ENCODE data around the gene NUP88. TPM values are rescaled to one million over a fixed set of nuclear protein-coding genes. Genes with fewer than 3 reads are reported as not detected.

The NUP88 gene
- total and polyA plus RNA-seq, 2 experiments from 2014 or later = 70.5 to 86.3 TPM

GRCh38 chr17:5405400-5405799 lies 14.1 kb downstream of the NUP88 start:
- H3K27me3 ChIP-seq = no peaks in the 10 kb centered on the region
- no peaks in the 10 kb centered on the region for H3K9me3 ChIP-seq (ENCODE audit: low read depth)
- no peak overlapping the region for H3K4me3 ChIP-seq
- peaks cover 83% of the 10 kb centered on the region for H3K36me3 ChIP-seq
- DNase-seq (ENCODE audit: low read depth in 1 of 2, low spot score in 1 of 2) = no peak
- TF ChIP-seq CTCF (IDR thresholded peaks at IDR 0.05; ENCODE audit: low read depth, low read length) = no peak
- H3K27ac ChIP-seq = no peak overlapping the region
- no peaks in the 10 kb centered on the region for H3K4me1 ChIP-seq (ENCODE audit: low read depth)

- Histone ChIP-seq H3K4me3 (no peak overlapping the region), H3K27me3 (no peaks in the 10 kb centered on the region), H3K36me3 (peaks cover 61% of the 10 kb centered on the region), H3K9me3 (ENCODE audit: low read depth) (no peaks in the 10 kb centered on the region), H3K27ac (no peak overlapping the region), H3K4me1 (ENCODE audit: low read depth) (no peaks in the 10 kb centered on the region)
- no peak for TF ChIP-seq CTCF (IDR thresholded peaks at IDR 0.05; ENCODE audit: low read depth, low read length)
- no peak for DNase-seq (ENCODE audit: low read depth in 1 of 2, low spot score in 1 of 2)
Observed at GRCh38 chr17:5399767-5400166, 19.7 kb downstream of the NUP88 start.

GRCh38 chr17:5396612-5397011 lies 22.9 kb downstream of the NUP88 start:
- H3K9me3 ChIP-seq (ENCODE audit: low read depth) = no peaks in the 10 kb centered on the region
- peaks cover 56% of the 10 kb centered on the region for H3K36me3 ChIP-seq
- no peak for TF ChIP-seq CTCF (IDR thresholded peaks at IDR 0.05; ENCODE audit: low read depth, low read length)
- no peak overlapping the region for H3K4me3 ChIP-seq
- no peaks in the 10 kb centered on the region for H3K4me1 ChIP-seq (ENCODE audit: low read depth)
- H3K27me3 ChIP-seq = no peaks in the 10 kb centered on the region
- no peak for DNase-seq (ENCODE audit: low read depth in 1 of 2, low spot score in 1 of 2)
- H3K27ac ChIP-seq = no peak overlapping the region

- peak in 1 of 2 donors; percentile 6 for DNase-seq (ENCODE audit: low read depth in 1 of 2, low spot score in 1 of 2)
- no peak overlapping the region for H3K4me3 ChIP-seq
- no peaks in the 10 kb centered on the region for H3K4me1 ChIP-seq (ENCODE audit: low read depth)
- peaks cover 73% of the 10 kb centered on the region for H3K36me3 ChIP-seq
- TF ChIP-seq CTCF (IDR thresholded peaks at IDR 0.05; ENCODE audit: low read depth, low read length) = no peak
- no peak overlapping the region for H3K27ac ChIP-seq
- H3K27me3 ChIP-seq = no peaks in the 10 kb centered on the region
- no peaks in the 10 kb centered on the region for H3K9me3 ChIP-seq (ENCODE audit: low read depth)
Observed at GRCh38 chr17:5391678-5392077, 27.8 kb downstream of the NUP88 start.

- no peaks in the 10 kb centered on the region for H3K27me3 ChIP-seq
- DNase-seq (ENCODE audit: low read depth in 1 of 2, low spot score in 1 of 2) = peak in 1 of 2 donors; percentile 30
- H3K4me1 ChIP-seq (ENCODE audit: low read depth) = no peaks in the 10 kb centered on the region
- H3K4me3 ChIP-seq = no peak overlapping the region
- TF ChIP-seq CTCF (IDR thresholded peaks at IDR 0.05; ENCODE audit: low read depth, low read length) = no peak
- H3K27ac ChIP-seq = peak overlapping the region; percentile 66
- H3K9me3 ChIP-seq (ENCODE audit: low read depth) = no peaks in the 10 kb centered on the region
- H3K36me3 ChIP-seq = peaks cover 80% of the 10 kb centered on the region
Observed at GRCh38 chr17:5381542-5381941, 37.9 kb downstream of the NUP88 start.

Measured in cardiac muscle cell (in vitro differentiated cells and primary cell).